NT2/D1 (cell line): ENCODE data around the gene NLRP6.
"Not testable (repeated sequence)": the region's sequence is repeated elsewhere in the genome, so short reads cannot be mapped to it uniquely, and the experiment has no call there.

ENCODE experiments used
- DNase-seq: peaks from one replicate; pipeline ENCODE4 v3.0.0-alpha.2; 2011; ENCODE audit warnings: low read depth, low spot score
- H3K27me3 ChIP-seq: 2 replicates; pipeline ENCODE4 v1.6.0; 2011; ENCODE audit warnings: mild to moderate bottlenecking; ENCODE audit not compliant: insufficient read length, insufficient read depth
- H3K36me3 ChIP-seq: 2 replicates; pipeline ENCODE4 v1.6.1; 2011; ENCODE audit warnings: mild to moderate bottlenecking, low read length, mixed read lengths; ENCODE audit not compliant: insufficient read depth, insufficient read length
- H3K4me1 ChIP-seq: 2 replicates; pipeline ENCODE4 v1.5.1; 2011; ENCODE audit not compliant: insufficient read depth, insufficient read length
- H3K4me3 ChIP-seq: 2 replicates; pipeline ENCODE4 v1.5.1; 2011; ENCODE audit warnings: low read depth; ENCODE audit not compliant: insufficient read length
- H3K9ac ChIP-seq: 2 replicates; pipeline ENCODE4 v1.6.0; 2011; ENCODE audit warnings: low read depth; ENCODE audit not compliant: insufficient read length
- H3K9me3 ChIP-seq: 2 replicates; pipeline ENCODE4 v1.5.1; 2011; ENCODE audit warnings: mild to moderate bottlenecking, low read length; ENCODE audit not compliant: insufficient read depth
- SUZ12 ChIP-seq: IDR thresholded peaks from 2 replicates; pipeline ENCODE4 v1.6.1; 2011; ENCODE audit not compliant: insufficient read length, insufficient read depth; ENCODE audit errors: extremely low read depth
- YY1 ChIP-seq: IDR thresholded peaks from 2 replicates; pipeline ENCODE4 v1.6.1; 2011; ENCODE audit not compliant: insufficient read length, insufficient read depth
- ZNF274 ChIP-seq: IDR thresholded peaks from 2 replicates; pipeline ENCODE4 v1.6.1; 2011; ENCODE audit warnings: mild to moderate bottlenecking, low read depth, low read length

The NLRP6 gene

DNA sequence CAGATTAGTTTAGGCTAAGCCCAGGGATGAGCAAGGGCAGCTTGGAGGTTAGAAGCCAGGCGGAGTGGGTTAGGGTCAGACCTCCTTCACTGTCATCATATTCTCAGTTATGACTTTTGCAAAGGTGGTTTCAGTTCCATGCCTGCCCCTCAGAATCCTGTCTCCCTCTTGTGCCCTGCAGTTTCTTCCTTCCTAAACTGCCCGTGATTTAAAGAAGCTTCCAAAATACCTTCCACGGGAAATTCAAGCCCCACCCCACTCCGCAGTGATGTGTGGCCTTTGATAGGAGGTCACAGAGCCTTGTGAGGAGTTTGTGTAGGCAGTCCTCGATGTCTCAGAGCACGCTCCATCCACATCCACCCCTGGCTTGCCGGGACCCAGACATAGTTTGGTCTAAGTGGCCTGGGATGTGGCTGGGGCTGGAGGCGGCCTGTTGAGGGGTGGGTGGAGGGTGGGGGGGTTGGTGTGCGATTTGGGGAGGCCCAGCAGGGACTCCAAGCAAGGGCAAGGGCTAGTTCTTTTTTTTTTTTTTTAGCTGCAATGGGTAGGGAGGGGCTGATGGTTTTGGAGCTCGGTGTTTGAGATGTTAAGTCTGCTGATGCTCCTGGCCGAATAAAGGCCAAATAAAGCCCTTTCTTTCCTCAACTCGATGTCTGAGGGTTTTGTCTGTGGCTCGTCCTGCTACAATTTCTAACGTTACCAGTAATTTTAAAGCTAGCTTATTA is 34.0 kb downstream of the NLRP6 start:
- H3K27me3 ChIP-seq = no peaks in the 10 kb centered on the region
- H3K9me3 ChIP-seq = no peaks in the 10 kb centered on the region
- H3K4me1 ChIP-seq = peaks cover 25% of the 10 kb centered on the region
- no peaks in the 10 kb centered on the region for H3K36me3 ChIP-seq
- no peak overlapping the region for H3K4me3 ChIP-seq
- peak overlapping the region; percentile 70 for H3K9ac ChIP-seq
- TF ChIP-seq YY1 (no peak), ZNF274 (no peak), SUZ12 (no peak)
- no peak for DNase-seq

DNA sequence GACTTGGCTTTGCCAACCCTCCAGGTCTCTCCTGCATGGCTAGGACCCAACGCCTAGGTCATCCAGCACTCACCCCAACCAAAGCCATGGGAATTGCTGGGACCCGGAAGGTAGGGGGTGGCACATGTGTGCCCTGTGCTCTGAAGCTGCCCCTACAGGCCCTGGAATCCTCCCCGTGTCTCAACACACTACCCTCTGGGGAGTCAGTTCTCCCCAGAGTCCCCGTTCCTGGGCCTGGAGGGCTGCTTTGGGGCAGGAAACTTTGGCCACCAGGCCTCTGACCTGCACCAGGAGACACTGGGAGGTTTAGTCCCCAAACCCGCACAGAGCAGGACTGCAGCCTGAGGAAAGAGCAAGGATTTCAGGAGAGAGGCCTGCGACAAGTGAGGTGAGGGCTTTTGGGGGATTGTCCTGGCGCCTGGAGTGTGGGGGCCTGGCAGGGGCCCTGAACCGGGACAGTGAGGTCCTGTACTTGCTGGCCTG is 35.1 kb downstream of the NLRP6 start:
- Histone ChIP-seq H3K9me3 (no peaks in the 10 kb centered on the region), H3K4me1 (peaks cover 25% of the 10 kb centered on the region), H3K9ac (peak overlapping the region; percentile 52), H3K36me3 (no peaks in the 10 kb centered on the region), H3K4me3 (peak overlapping the region; percentile 10), H3K27me3 (no peaks in the 10 kb centered on the region)
- no peak for DNase-seq
- TF ChIP-seq YY1 = no peak
- TF ChIP-seq ZNF274 = no peak
- no peak for TF ChIP-seq SUZ12

DNA sequence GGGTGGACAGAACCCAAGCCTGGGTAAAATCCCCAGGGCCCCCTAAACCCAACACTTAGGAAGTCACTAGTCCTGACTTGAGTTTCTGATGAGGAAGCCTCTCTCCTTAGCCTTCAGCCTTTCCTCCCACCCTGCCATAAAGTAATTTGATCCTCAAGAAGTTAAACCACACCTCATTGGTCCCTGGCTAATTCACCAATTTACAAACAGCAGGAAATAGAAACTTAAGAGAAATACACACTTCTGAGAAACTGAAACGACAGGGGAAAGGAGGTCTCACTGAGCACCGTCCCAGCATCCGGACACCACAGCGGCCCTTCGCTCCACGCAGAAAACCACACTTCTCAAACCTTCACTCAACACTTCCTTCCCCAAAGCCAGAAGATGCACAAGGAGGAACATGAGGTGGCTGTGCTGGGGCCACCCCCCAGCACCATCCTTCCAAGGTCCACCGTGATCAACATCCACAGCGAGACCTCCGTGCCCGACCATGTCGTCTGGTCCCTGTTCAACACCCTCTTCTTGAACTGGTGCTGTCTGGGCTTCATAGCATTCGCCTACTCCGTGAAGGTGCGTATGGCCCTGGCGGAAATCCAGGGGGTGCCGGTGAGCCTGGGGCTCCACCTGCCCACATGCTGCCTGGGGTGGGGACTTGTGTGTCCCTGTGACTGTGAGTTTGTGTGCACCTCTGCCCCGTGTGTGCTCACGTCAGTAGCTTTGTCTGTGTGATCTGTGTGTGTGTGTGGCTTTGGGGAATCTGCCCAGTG is 35.8 kb downstream of the NLRP6 start, which contains the start of gene IFITM1:
Gene IFITM1, plus strand, starts transcription at position 254 of the 767 bp plus-strand sequence. Its CDS starts 131 bp downstream, at position 385.
- no peaks in the 10 kb centered on the region for H3K27me3 ChIP-seq
- no peaks in the 10 kb centered on the region for H3K36me3 ChIP-seq
- peaks cover 24% of the 10 kb centered on the region for H3K4me1 ChIP-seq
- DNase-seq = peak; percentile 50
- H3K4me3 ChIP-seq = peak within 1 kb of the TSS; percentile 66
- H3K9ac ChIP-seq = peak within 1 kb of the TSS; percentile 86
- TF ChIP-seq YY1 (no peak), SUZ12 (no peak), ZNF274 (no peak)
- H3K9me3 ChIP-seq = no peaks in the 10 kb centered on the region

DNA sequence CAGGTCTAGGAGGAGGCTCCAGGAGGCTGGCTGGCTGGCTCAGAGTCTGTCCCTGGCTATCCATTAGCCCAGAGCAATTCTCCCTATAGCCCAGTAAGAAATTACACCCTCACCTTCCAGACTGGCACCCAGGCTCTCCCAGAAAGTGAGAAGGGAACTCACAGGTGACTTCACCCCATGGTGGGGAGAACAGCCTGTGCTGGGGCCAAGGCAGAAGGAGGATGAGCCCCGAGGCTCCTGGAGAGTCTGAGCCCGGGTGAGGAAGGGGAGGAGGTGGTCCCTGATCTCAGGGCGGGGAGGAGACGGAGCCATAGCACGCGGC is 36.3 kb downstream of the NLRP6 start:
- H3K9ac ChIP-seq = peak overlapping the region; percentile 86
- DNase-seq, H3K36me3 ChIP-seq, H3K9me3 ChIP-seq, H3K27me3 ChIP-seq: not testable (repeated sequence)
- H3K4me1 ChIP-seq = peaks cover 23% of the 10 kb centered on the region
- H3K4me3 ChIP-seq = peak overlapping the region; percentile 66

DNA sequence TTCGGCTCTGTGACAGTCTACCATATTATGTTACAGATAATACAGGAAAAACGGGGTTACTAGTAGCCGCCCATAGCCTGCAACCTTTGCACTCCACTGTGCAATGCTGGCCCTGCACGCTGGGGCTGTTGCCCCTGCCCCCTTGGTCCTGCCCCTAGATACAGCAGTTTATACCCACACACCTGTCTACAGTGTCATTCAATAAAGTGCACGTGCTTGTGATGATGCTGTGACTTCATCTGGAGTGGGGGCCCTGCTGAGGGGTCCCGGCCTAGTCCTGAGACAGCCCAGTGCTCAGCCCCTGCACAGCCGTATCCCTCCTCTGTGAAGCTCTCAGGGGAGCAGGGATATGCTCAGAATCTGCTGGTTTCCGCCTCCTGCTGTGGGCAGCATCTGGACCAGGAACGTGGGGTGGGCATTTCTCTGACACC is 36.9 kb downstream of the NLRP6 start:
- H3K4me3 ChIP-seq = peak overlapping the region; percentile 66
- peak overlapping the region; percentile 81 for H3K9ac ChIP-seq
- no peaks in the 10 kb centered on the region for H3K27me3 ChIP-seq

DNA sequence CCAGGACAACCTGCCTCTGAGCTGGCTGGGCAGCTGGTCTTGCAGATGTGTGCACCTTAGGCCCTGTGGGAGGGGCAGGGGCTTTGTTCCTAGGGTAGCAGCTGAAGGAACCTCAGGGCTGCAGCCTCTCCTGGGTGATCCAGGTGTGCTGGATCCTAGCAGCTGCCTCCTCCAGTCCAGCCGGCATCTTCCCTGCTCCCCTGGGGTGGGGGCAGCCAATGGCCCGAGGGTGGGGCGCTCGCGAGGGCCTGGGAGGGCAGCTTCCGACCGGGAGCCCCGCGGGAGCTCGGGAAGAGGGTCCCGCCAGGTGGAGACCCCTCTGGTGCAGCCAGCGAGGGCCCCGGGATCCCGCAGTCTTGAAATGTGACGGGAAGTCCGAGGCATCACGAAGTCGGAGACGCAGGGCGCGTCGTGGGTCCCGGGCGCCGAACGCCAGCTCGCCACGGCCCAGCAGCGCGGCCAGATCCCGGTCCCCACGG is 37.3 kb downstream of the NLRP6 start:
- H3K4me3 ChIP-seq = peak overlapping the region; percentile 66
- TF ChIP-seq YY1 (no peak), ZNF274 (no peak), SUZ12 (no peak)
- DNase-seq = no peak
- H3K9ac ChIP-seq = peak overlapping the region; percentile 81
- H3K36me3 ChIP-seq = no peaks in the 10 kb centered on the region
- H3K9me3 ChIP-seq = no peaks in the 10 kb centered on the region
- H3K4me1 ChIP-seq = peaks cover 25% of the 10 kb centered on the region
- H3K27me3 ChIP-seq = no peaks in the 10 kb centered on the region

More for the DNA sequence above, 36.9 kb downstream of the NLRP6 start:
- H3K9me3 ChIP-seq = no peaks in the 10 kb centered on the region
- no peak for DNase-seq
- no peak for TF ChIP-seq SUZ12
- TF ChIP-seq YY1 = no peak
- TF ChIP-seq ZNF274 = no peak
- no peaks in the 10 kb centered on the region for H3K36me3 ChIP-seq
- H3K4me1 ChIP-seq = peaks cover 25% of the 10 kb centered on the region

DNA sequence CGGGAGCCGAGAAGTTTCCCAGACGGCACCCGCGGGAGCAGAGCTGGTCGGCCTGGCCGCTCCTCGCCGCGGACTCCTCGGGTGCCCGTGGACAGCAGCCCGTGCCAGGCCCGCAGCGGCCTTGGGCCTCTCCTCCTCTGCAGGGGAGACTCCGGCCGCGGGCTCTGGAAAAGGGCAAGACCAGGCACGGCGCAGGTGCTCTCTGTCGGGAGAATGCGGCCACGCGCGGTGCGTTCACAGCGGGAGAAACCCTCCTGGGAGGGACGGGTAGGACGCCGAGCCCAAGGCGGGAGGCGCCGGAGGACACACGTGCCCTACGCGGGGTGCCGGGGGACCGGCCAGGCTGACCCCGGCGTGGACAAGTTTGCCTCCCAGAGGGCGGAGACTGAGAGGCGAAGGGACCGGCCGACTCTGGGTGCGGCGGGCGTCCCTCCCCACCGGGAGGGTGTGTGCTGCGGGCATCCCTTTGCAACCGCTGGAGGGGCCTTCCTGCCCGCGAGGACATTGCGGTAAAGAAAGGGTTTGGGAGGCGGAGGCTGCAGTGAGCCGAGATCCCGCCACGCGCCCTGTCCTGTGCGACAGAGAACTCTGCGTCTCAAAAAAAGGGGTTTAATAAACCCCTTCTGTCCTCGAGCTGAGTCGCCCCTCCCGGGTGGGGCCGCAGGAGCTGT is 38.0 kb downstream of the NLRP6 start:
- peak overlapping the region; percentile 8 for H3K4me3 ChIP-seq
- DNase-seq = no peak
- H3K27me3 ChIP-seq = no peaks in the 10 kb centered on the region
- H3K4me1 ChIP-seq = peaks cover 27% of the 10 kb centered on the region
- H3K36me3 ChIP-seq = no peaks in the 10 kb centered on the region
- TF ChIP-seq SUZ12 = no peak
- no peak for TF ChIP-seq YY1
- no peak for TF ChIP-seq ZNF274
- H3K9ac ChIP-seq = peak overlapping the region; percentile 81
- no peaks in the 10 kb centered on the region for H3K9me3 ChIP-seq
